Mucosa of descending colon (tissue), 3 donors: ENCODE measurements around the gene TRIM37. TPM values are rescaled to one million over a fixed set of nuclear protein-coding genes. Genes with fewer than 3 reads are reported as not detected.

Source experiments
- ATAC-seq: fragments of 200-7000 bp; cut with Tn5 transposase; one replicate; pipeline ENCODE4 v1.9.1; 2020; ENCODE audit warnings: mild to moderate bottlenecking, moderate library complexity
- DNase-seq, 3 donors: peaks; one replicate each; pipeline ENCODE4 v3.0.0-alpha.2; 2020
- H3K36me3 ChIP-seq: fragments of 200-600 bp; one replicate; pipeline ENCODE4 v1.8.0; 2021; ENCODE audit warnings: low read depth, mild to moderate bottlenecking
- H3K4me1 ChIP-seq: fragments of 200-600 bp; one replicate; pipeline ENCODE4 v1.8.0; 2021; ENCODE audit warnings: low read depth, mild to moderate bottlenecking
- H3K4me3 ChIP-seq: fragments of 200-600 bp; one replicate; pipeline ENCODE4 v1.8.0; 2021; ENCODE audit warnings: mild to moderate bottlenecking
- H3K9me3 ChIP-seq: fragments of 200-600 bp; one replicate; pipeline ENCODE4 v1.8.0; 2021; ENCODE audit warnings: mild to moderate bottlenecking
- intact Hi-C, 2 donors: fragments of 100-400 bp; cut with DNase I in 1 of 2; cut with micrococcal nuclease in 1 of 2; formaldehyde crosslinking; loops; one replicate each; pipeline versions ENCODE4 v1.11.0 to v1.11.1; 2022; cut with DNase I, micrococcal nuclease
- total RNA-seq, 3 donors: library from RNA; stranded (reverse); fragmentation: NEBNext Ultra II Directional in 2 of 3; extraction: Animal tissue kit (Norgen Biotek cat#: 25700) in 2 of 3; gene quantifications; one replicate each; pipeline versions ENCODE4 v1.2.1 to v1.2.4, GENCODE V29; 2021 to 2023
- TF ChIP-seq, protein P1 (sequence below): fragments of 200-600 bp; IDR thresholded peaks from one replicate; pipeline ENCODE4 v1.8.0; 2022; ENCODE audit warnings: antibody characterized with exemption, mild to moderate bottlenecking
- donor health status: DM: no; HTN: no; CAD: no; lungs with moderate emphysema.
- donor health status: DM: no; HTN: no; CAD: no.
- donor health status: DM: no; HTN: yes; CAD: no.

Gene TRIM37
- total RNA-seq, 3 donors from 2014 or later, result 11.4 to 24.6 (median 14.5) TPM

- no peaks in the 10 kb centered on the region for H3K36me3 ChIP-seq
- intact Hi-C loops, result no loop called here
- no peak for ATAC-seq
- H3K4me3 ChIP-seq, result no peak overlapping the region
- no peaks in the 10 kb centered on the region for H3K4me1 ChIP-seq
- TF ChIP-seq, protein P1, sequence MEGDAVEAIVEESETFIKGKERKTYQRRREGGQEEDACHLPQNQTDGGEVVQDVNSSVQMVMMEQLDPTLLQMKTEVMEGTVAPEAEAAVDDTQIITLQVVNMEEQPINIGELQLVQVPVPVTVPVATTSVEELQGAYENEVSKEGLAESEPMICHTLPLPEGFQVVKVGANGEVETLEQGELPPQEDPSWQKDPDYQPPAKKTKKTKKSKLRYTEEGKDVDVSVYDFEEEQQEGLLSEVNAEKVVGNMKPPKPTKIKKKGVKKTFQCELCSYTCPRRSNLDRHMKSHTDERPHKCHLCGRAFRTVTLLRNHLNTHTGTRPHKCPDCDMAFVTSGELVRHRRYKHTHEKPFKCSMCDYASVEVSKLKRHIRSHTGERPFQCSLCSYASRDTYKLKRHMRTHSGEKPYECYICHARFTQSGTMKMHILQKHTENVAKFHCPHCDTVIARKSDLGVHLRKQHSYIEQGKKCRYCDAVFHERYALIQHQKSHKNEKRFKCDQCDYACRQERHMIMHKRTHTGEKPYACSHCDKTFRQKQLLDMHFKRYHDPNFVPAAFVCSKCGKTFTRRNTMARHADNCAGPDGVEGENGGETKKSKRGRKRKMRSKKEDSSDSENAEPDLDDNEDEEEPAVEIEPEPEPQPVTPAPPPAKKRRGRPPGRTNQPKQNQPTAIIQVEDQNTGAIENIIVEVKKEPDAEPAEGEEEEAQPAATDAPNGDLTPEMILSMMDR, result no peak
- DNase-seq, result no peak
- H3K9me3 ChIP-seq, result no peaks in the 10 kb centered on the region
Observed at GRCh38 chr17:59030811-59031210, 75.9 kb downstream of the TRIM37 start.

DNA sequence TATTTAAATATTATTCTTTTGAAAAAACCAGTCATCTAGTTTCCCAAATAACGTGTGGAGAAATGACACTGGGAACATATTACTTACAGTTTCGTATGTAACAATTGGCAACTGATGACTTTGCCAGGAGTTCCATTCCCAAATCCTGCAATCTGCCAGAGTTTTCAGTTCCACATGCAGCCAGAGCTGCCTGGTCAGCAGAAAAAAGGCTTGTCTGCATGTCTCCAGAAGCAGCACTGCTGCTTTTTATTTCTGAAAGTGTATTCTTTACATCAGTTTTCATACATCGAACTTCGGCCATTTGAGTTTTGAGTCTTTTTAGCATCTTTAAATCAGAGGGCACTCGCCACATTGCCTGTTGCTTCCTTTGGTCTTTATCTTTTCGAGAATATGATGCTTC, 78.4 kb downstream of the TRIM37 start:
- ATAC-seq, result no peak
- DNase-seq, result no peak
- Histone ChIP-seq H3K4me1 (no peaks in the 10 kb centered on the region), H3K36me3 (no peaks in the 10 kb centered on the region), H3K9me3 (no peaks in the 10 kb centered on the region), H3K4me3 (no peak overlapping the region)
- intact Hi-C loops, result no loop called here
- TF ChIP-seq, protein P1, result no peak

DNA sequence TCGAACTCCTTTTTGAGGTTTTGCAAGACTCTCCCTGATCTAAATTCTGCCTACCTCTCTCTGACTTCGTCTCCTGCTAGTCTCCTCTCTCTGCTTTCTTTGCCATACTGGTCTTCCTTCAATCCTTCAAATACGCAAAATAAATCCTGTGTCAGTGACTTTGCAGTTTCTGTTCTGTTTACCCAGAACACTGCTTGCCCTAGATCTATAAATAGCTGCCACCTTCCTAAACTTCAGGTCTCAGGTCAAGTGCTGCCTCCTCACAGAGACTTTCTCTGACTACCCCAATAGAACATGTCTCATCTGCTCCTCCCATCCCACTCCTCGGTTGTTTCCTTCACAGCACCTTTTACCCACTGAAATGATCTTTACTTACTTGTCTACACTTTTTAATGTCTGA, 78.9 kb downstream of the TRIM37 start:
- no peak overlapping the region for H3K4me3 ChIP-seq
- intact Hi-C loops, result no loop called here
- H3K9me3 ChIP-seq, result no peaks in the 10 kb centered on the region
- H3K36me3 ChIP-seq, result no peaks in the 10 kb centered on the region
- DNase-seq (no peak), ATAC-seq (no peak)
- TF ChIP-seq, protein P1, result no peak
- H3K4me1 ChIP-seq, result no peaks in the 10 kb centered on the region

GRCh38 chr17:59026176-59026939, 80.3 kb downstream of the TRIM37 start:
- DNase-seq (no peak), ATAC-seq (no peak)
- Histone ChIP-seq H3K36me3 (no peaks in the 10 kb centered on the region), H3K4me1 (no peaks in the 10 kb centered on the region), H3K9me3 (no peaks in the 10 kb centered on the region), H3K4me3 (no peak overlapping the region)
- TF ChIP-seq, protein P1, result no peak
- intact Hi-C loops, result no loop called here

DNA sequence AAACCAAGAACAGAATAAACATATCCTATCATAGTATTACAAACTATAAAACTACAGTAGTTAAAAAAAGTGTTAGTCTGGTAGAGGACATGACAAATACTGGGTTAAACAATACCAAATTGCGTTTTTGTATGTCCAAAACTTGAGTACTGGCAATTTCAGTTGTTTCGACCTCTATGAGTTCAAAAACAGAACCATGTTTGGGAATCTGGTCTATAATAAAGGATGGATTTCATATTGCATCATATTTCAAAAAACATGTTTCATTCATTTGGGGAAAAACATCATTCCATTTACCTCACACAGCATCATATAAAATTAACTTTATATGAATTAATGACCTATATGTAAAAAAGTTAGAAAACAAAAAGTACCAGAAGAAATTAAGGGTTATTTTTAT, 81.8 kb downstream of the TRIM37 start:
- ATAC-seq, result no peak
- intact Hi-C loops, result no loop called here

More for the DNA sequence above, 81.8 kb downstream of the TRIM37 start:
- H3K9me3 ChIP-seq, result no peaks in the 10 kb centered on the region
- H3K4me3 ChIP-seq, result no peak overlapping the region
- H3K36me3 ChIP-seq, result no peaks in the 10 kb centered on the region
- DNase-seq, result no peak
- TF ChIP-seq, protein P1, result no peak
- no peaks in the 10 kb centered on the region for H3K4me1 ChIP-seq
